Measurements from ENCODE around the gene CEACAM7.

DNA sequence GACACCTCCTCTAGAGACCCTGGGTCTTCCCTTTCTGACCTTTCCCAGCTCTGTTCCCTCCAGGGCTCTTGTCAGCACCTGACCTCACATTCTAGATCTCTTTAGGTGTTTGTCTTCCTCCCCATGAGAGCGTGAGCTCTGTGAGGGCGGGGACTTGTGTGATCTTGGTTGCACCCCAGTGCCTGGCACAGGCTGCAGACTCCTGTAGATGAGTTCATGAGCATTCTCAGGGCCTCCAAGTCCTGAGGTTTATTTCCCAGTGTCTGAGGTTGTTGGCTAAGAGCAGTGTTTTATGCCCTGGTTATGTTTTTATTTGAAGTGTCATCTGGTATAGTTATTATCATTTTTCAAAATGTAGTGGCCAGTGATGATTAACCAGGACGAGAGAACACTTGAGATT lies 61.8 kb downstream of the CEACAM7 start:
- TF ChIP-seq SP1 (CRISPR knock-in tag; conservative IDR thresholded peaks at IDR 0.05) (no peak), ESRRA (CRISPR knock-in tag; IDR thresholded peaks at IDR 0.05; ENCODE audit: borderline replicate concordance) (no peak), CTCF (IDR thresholded peaks at IDR 0.05) (no peak), SOX15 (CRISPR knock-in tag; IDR thresholded peaks at IDR 0.05) (no peak)
- TF ChIP-seq, protein P1, sequence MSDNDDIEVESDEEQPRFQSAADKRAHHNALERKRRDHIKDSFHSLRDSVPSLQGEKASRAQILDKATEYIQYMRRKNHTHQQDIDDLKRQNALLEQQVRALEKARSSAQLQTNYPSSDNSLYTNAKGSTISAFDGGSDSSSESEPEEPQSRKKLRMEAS (CRISPR knock-in tag; IDR thresholded peaks at IDR 0.05) = no peak
